Nucleus accumbens (tissue), 56 donors: Measurements from ENCODE around the gene ITGA4.

Source experiments
- DNase-seq, 56 donors: peaks; one replicate each; lab custom pipeline; 2025; lab: John Stamatoyannopoulos, UW

ITGA4 gene

DNA sequence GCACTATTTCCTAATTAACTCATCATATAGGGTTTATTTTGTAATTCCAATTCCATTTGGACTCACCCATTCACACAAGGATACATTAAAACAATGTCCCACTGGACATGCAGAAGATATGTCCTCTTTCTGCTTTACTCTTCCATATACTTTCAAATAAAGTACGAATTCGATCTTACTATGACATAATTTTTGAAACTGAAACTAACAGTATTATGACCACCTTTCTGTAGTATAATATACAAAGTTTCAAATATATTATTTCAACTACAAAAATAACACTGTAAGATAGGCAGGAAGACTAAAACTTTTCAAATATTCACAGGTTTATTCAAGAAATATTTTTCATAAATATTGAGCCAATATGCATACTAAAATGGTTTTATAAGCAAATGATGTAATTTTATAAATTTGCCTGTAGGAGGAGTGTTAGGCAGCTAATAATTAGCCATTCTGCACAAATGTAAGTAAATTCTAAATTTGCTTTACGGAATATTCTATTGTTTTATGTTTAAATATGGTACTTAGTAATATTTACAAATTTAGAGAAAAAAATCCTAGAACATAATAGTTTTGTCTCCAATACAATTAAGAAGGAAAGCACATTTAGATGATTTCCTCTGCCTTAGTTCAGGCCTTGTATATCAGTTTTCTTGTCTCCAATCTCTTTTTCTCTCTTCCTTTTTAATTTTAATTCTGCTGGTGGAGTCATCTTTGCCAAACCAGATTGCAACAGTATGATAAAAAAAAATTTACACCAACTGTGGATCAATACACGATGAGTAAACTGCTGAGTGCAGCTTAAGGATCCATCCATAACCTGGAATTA is 113.9 kb downstream of the ITGA4 start:
- DNase-seq, result no peak

DNA sequence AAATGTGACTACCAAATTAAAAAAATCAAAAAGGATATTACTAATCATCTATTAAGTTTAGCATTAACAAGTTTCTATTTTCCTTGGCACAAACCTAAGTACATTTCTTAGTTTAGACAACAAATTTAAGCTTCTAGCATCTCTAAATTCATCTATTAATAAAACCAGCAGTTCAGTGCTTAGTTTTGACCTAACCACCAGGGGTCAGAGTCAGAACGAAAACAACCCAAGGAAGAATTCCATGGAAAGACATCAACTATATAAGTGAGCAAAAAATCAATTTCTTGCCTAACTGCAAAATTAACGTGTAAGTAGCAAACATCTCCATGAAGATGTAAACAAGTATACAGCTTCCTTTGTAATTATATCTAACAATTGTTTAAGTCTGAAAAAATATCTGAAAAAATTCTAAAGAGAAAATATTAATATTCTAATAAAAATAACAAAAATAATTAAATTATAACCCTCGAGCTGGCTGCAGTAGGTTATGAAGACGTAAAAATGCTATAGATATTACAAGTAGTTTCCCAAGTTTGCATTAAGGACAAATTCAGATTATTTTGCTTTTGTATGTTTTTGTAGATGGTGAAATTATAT is 116.1 kb downstream of the ITGA4 start:
- DNase-seq, result no peak

DNA sequence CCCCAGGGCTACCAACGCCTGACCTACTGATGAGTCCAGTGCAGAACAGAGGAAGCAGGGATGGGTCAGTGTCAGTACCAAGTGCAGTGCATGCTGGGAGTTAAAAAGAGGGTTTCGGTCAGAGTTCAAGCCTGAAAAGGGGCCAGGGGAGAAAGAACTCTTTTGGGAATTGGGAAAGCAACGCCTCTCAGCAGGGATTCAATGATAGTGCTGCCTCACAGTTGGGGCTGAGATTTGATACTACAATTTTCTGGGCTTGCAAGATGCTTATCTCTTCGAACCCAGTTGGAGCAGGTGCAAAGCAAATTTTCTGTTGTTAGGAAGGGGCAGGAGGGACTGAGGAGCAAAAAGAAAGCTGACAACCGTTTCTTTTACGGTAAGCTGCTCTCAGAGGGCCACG is 117.1 kb downstream of the ITGA4 start:
- DNase-seq, result no peak

DNA sequence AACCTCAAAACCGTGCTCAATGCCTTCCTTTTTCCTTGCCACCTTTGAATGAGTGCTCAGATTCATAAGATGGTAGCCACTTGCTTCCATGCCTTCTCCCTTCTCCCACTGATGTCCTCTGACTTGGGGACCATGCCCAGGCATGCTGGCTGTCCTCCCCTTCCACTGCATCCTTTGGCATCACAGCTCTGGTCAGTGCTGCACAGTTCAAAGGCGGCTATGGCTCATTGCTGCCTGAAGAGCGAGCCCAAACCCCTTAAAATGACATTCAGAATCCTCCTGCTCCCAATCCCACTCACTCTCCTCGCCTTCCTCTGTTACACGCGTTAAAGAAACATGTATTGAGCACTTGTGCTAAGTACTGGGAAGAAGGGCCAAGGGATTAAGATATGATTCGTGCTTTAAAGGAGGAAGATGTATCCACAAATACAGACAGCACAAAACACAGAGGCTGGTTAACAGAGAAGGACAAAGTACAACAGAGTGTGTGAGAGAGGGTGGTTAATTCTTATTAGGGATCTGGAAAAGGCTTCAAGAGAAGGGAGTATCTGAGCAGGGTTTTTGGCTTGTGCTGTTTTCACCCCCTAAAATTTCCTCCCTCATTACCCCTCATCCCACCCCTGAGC is 118.0 kb downstream of the ITGA4 start:
- DNase-seq, result no peak

DNA sequence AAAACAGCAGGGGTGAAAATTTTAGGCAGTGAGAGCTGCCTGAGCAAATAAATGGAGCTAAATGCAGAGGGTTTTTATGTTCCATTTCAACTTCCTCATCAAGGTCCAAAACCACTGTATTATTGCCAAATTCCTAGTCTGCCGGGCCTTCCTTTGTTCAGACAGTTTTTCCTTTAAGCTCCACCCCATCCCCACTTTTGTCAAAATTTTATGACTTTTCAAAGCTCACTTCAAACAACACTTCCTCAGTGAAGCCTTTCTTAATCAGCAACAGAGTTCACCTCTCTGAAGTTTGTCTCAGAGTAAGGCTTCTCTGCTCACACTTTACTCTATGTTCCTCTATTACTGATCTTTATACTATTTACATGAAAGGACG is 118.5 kb downstream of the ITGA4 start:
- DNase-seq, result no peak

DNA sequence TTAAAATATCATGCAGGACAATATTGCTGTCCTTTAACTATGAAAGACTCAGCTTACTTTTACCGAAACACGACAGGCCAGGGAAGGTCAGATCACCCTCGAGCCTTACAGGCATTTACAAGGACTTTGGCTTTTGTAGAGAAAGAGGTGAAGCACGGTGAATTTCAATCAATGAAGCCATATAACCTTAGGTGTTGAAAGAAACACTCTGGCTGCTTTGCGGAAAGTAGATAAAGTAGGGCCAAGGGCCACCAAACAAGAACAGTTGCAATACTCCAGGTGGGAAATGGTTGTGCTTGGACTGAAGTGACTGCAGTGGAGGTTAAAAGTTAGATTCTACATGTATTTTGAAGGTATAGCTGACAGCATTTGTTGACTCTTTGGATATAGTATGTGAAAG is 119.2 kb downstream of the ITGA4 start:
- DNase-seq, result no peak

DNA sequence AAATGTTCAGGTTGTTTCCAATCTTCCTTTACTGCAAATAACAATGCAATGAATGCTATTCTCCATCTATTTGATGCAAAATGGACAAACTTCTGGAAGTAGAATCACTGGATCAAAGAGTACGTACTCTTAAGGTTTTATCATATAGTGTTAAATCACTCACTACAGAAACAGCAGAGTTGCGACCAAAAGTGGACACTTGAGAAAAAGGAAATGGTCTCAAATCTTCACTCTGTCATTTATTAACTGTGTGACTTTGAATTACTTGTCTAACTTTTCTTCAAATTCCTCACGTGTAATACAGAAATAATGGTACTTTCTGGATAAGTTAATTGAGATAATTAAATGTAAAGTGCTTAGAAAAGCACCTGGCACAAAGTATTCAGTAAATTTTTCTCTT is 121.6 kb downstream of the ITGA4 start:
- DNase-seq, result no peak

DNA sequence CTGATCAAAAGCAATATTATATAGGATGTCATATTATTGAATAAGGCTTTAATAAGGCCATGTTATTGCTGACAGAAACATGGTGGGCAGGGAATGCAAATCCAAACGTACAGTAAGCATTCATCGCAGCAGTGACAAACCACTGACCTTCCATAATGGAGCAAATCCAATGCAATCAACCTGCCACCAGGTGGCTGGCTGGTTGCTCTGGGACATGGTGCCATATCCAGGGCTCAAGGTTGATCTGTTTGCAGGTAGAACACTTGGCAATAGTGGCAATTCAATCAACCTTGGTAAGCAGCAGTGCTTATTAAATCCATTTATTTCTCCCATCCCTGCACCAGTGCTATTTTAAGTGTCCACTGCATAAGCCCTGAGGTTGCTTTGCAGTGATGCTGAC is 124.3 kb downstream of the ITGA4 start:
- DNase-seq, result no peak

DNA sequence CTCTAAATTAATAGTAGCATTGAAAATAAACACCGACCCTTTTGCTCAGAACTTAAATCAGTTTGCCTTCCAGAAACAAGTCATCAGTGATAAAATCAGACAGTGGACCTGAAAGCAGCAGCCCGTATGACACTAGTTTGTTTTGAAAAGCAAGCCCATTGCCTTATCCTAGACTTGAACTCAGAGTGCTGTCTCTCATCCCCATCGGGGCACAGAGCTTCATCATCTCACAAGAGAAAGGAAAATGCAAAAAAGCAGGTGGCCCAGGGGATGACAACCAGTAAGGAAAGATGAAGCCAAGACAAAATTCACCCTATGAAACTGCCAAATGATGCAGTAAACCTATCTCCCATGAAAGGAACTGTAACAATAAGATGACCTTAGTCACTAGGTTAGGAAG is 128.5 kb downstream of the ITGA4 start:
- DNase-seq, result no peak
